ENCODE measurements around the gene ACOX1. TPM values are rescaled to one million over a fixed set of nuclear protein-coding genes. Genes with fewer than 3 reads are reported as not detected.

Gene ACOX1
- 36.1 TPM for total RNA-seq (ENCODE audit: unreplicated experiment)
- long read RNA-seq, full-length matches to known transcripts = 8 of 12 reads
- long read RNA-seq, partial matches to known transcripts = 2 of 12 reads
- long read RNA-seq, other reads (novel, unspliced or antisense) = 2 of 12 reads

DNA sequence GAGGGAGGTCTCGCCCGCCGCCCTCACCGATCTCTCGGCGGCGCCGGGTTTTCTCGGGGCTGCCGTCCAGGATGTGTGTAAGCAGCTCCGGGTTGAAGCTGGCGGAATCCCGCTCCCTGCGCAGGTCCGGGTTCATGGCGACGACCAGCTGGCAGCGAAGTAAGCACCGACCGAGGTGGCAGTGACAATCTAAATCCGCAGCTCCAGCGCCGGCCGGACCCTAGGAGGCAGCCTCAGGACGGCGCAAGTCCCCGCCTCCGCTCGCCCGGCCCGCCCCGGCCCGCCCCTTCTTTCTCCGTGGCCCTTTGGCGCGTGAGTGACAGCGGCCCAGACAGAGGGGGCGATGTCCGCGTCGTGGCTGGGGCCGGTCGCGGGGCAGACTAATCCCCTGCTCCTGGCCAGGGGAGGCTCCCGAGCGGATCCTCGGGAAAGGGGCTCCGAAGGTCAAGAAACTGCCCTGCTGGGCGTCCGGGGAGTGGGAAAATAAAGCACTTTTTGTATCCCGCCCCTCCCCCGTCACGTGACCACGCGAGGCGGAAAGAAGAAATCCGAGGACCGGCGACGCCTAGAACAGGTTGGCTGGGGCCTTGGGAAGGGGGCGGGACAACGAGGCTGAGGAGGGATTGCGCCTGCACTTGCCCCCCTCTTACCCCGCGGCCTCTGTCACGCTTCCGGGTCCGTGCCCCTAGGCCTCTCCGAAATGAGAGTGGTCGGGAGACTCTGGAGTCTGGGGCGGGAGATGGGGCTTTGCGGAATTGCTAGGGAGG, at the start of gene ACOX1, which contains the start of gene TEN1:
ACOX1 (minus strand) TSS at position 229 of the 767 bp plus-strand sequence; CDS start at position 136, 93 bp downstream.
TEN1 (plus strand) TSS at position 303 of the 767 bp plus-strand sequence. CDS start 6,953 bp downstream, outside the sequence.
- TF ChIP-seq, protein P1, sequence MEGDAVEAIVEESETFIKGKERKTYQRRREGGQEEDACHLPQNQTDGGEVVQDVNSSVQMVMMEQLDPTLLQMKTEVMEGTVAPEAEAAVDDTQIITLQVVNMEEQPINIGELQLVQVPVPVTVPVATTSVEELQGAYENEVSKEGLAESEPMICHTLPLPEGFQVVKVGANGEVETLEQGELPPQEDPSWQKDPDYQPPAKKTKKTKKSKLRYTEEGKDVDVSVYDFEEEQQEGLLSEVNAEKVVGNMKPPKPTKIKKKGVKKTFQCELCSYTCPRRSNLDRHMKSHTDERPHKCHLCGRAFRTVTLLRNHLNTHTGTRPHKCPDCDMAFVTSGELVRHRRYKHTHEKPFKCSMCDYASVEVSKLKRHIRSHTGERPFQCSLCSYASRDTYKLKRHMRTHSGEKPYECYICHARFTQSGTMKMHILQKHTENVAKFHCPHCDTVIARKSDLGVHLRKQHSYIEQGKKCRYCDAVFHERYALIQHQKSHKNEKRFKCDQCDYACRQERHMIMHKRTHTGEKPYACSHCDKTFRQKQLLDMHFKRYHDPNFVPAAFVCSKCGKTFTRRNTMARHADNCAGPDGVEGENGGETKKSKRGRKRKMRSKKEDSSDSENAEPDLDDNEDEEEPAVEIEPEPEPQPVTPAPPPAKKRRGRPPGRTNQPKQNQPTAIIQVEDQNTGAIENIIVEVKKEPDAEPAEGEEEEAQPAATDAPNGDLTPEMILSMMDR (IDR thresholded peaks at IDR 0.05; ENCODE audit: unreplicated experiment) = peak; percentile 16
- H3K36me3 Mint-ChIP-seq (ENCODE audit: low read depth, unreplicated experiment) = no peaks in the 10 kb centered on the region
- peaks cover 26% of the 10 kb centered on the region for H3K4me1 Mint-ChIP-seq (ENCODE audit: unreplicated experiment)
- peak; percentile 93 for DNase-seq (ENCODE audit: low spot score)
- H3K9me3 Mint-ChIP-seq (ENCODE audit: unreplicated experiment) = no peaks in the 10 kb centered on the region
- H3K27me3 Mint-ChIP-seq (ENCODE audit: unreplicated experiment) = peaks cover 1% of the 10 kb centered on the region
- H3K27ac Mint-ChIP-seq (ENCODE audit: unreplicated experiment) = peak within 1 kb of the TSS; percentile 100
- peak within 1 kb of the TSS; percentile 98 for H3K4me3 Mint-ChIP-seq (ENCODE audit: unreplicated experiment)

DNA sequence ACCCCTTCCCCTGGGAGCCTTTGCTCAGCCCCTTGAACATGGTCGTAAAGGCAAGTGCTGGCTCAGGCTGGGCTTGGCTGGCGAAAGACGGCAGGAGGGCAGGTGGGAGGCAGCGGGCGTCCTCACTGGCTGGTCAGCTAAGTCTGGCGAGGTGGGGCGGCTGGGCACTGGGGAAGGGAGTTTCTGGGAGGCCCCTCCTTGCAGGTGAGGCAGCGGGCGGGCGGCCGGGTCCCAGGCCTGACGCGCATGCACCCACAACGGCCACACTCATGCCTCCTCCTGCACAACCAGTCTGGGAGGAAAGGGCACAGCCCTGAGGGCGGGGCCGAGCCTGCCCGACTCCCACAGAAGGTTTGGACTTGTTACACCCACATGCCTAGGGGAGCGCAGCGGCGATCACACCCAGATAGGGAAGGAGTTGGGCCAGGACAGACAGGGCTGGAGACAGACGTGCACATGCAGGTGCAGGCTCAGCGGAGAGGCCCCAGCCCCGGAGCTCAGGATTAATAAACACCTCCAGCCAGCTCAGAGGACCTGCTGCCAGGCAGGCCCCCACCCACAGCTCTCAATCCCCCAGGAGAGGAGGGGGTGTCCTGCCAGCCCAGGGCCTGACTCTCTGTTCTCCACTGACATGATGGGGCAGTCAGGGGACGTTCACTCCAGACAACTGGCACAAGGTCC, 48.3 kb upstream of the ACOX1 start, which contains the start of gene EVPL:
EVPL (minus strand) TSS at position 148 of the 681 bp plus-strand sequence; CDS start at position 40, 108 bp downstream.
- H3K9me3 Mint-ChIP-seq (ENCODE audit: unreplicated experiment) = no peaks in the 10 kb centered on the region
- H3K4me3 Mint-ChIP-seq (ENCODE audit: unreplicated experiment) = no peak within 1 kb of the TSS
- DNase-seq (ENCODE audit: low spot score) = no peak
- H3K27ac Mint-ChIP-seq (ENCODE audit: unreplicated experiment) = no peak within 1 kb of the TSS
- peaks cover 14% of the 10 kb centered on the region for H3K4me1 Mint-ChIP-seq (ENCODE audit: unreplicated experiment)
- TF ChIP-seq, protein P1 (IDR thresholded peaks at IDR 0.05; ENCODE audit: unreplicated experiment) = no peak
- H3K36me3 Mint-ChIP-seq (ENCODE audit: low read depth, unreplicated experiment) = no peaks in the 10 kb centered on the region
- H3K27me3 Mint-ChIP-seq (ENCODE audit: unreplicated experiment) = peaks cover 9% of the 10 kb centered on the region

DNA sequence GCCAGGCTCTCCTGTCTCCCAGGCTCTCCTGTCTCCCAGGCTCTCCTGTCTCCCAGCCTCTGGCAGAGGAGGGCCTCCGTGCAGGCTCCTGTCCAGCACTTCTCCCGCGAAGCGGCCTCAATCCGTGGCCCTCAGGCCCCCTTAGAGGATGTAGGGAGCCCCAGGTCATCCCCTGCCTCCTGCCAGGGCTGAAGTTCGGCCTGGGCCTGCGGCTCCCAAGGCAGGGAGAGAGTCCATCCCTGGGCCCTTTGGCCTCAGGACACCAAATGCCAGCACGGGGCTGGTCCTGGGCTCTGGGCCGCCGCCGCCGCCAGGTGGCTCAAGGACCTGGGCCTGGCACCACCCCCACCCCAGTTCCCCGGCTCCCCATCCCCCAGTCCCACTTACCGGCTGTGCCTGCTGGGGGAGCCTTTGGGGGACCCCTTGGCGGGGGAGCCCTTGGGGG, 47.8 kb upstream of the ACOX1 start:
- H3K36me3 Mint-ChIP-seq (ENCODE audit: low read depth, unreplicated experiment) = no peaks in the 10 kb centered on the region
- no peak overlapping the region for H3K27ac Mint-ChIP-seq (ENCODE audit: unreplicated experiment)
- TF ChIP-seq, protein P1 (IDR thresholded peaks at IDR 0.05; ENCODE audit: unreplicated experiment) = no peak
- H3K4me1 Mint-ChIP-seq (ENCODE audit: unreplicated experiment) = peaks cover 14% of the 10 kb centered on the region
- no peak overlapping the region for H3K4me3 Mint-ChIP-seq (ENCODE audit: unreplicated experiment)
- no peak for DNase-seq (ENCODE audit: low spot score)
- peaks cover 9% of the 10 kb centered on the region for H3K27me3 Mint-ChIP-seq (ENCODE audit: unreplicated experiment)
- no peaks in the 10 kb centered on the region for H3K9me3 Mint-ChIP-seq (ENCODE audit: unreplicated experiment)

DNA sequence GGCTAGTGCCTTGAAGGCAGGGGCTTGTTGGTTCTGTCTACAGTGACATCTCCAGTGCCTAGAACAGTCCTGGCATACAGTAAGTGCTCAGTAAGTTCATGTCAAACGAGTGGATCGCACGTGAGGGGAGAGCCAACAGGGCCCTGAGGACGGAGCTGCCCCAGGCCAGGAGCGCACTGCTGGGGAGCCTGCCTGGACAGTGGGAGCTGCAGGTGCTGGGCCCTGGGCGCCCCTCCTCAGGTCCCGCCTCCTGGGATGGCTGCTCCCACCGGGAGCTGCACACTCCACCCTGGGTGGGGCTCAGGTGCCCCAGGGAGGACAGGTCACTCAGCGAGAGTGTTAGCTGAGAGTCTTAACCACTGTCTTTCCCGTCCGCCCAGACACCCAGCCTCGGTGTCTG, 46.3 kb upstream of the ACOX1 start:
- no peak overlapping the region for H3K4me3 Mint-ChIP-seq (ENCODE audit: unreplicated experiment)
- peaks cover 14% of the 10 kb centered on the region for H3K4me1 Mint-ChIP-seq (ENCODE audit: unreplicated experiment)
- TF ChIP-seq, protein P1 (IDR thresholded peaks at IDR 0.05; ENCODE audit: unreplicated experiment) = no peak
- H3K9me3 Mint-ChIP-seq (ENCODE audit: unreplicated experiment) = no peaks in the 10 kb centered on the region
- H3K27ac Mint-ChIP-seq (ENCODE audit: unreplicated experiment) = no peak overlapping the region
- H3K36me3 Mint-ChIP-seq (ENCODE audit: low read depth, unreplicated experiment) = no peaks in the 10 kb centered on the region
- H3K27me3 Mint-ChIP-seq (ENCODE audit: unreplicated experiment) = peaks cover 10% of the 10 kb centered on the region
- DNase-seq (ENCODE audit: low spot score) = no peak

Measured in endothelial cell (in vitro differentiated cells).